Activated T-cell treated with anti-CD3 and anti-CD28 coated beads, Interleukin-2, amount 50 U/mL, for 24 hours (primary cell): ENCODE results near the gene DENND6A.
"Not testable (repeated sequence)": the region's sequence is repeated elsewhere in the genome, so short reads cannot be mapped to it uniquely, and the experiment has no call there.

ENCODE experiments used
- DNase-seq: peaks from one replicate; pipeline ENCODE4 v3.0.0-alpha.2; 2020
- H3K27ac Mint-ChIP-seq: 2 replicates; pipeline ENCODE4 v1.8.0; 2020; ENCODE audit warnings: mild to moderate bottlenecking, mixed read lengths
- H3K27me3 Mint-ChIP-seq: 2 replicates; pipeline ENCODE4 v1.8.0; 2020; ENCODE audit warnings: mixed read lengths
- H3K36me3 Mint-ChIP-seq: 2 replicates; pipeline ENCODE4 v1.8.0; 2020; ENCODE audit warnings: low read depth, mixed read lengths
- H3K4me1 Mint-ChIP-seq: 2 replicates; pipeline ENCODE4 v1.8.0; 2020; ENCODE audit warnings: low read depth, mixed read lengths
- H3K4me3 Mint-ChIP-seq: 2 replicates; pipeline ENCODE4 v1.8.0; 2020; ENCODE audit warnings: mild to moderate bottlenecking, moderate library complexity, mixed read lengths
- H3K9me3 Mint-ChIP-seq: 2 replicates; pipeline ENCODE4 v1.8.0; 2020; ENCODE audit warnings: mixed read lengths

DENND6A gene

DNA sequence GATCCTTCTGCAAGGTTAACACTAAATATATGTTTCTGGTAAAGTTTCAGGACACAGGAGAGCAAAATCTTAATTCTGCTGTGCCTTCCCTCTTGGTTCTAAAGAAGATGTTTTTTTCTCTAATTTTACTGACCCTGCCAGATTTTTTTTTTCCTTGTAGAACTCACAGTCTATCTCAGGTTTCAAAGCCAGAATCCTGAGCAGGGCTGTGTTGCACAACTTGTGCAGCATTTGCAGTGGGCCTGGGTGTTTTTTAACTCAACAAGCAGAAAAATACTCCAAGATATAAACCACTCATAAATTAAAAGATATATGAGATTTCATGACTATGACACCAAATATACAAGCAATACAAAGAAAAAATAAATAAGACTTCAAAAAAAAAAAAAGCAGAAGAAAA is 55.5 kb downstream of the DENND6A start:
- H3K4me3 Mint-ChIP-seq, result no peak overlapping the region
- H3K27me3 Mint-ChIP-seq, result no peaks in the 10 kb centered on the region
- H3K9me3 Mint-ChIP-seq, result no peaks in the 10 kb centered on the region
- H3K27ac Mint-ChIP-seq, result no peak overlapping the region
- H3K4me1 Mint-ChIP-seq, result peaks cover 2% of the 10 kb centered on the region
- no peak for DNase-seq
- peaks cover 66% of the 10 kb centered on the region for H3K36me3 Mint-ChIP-seq

DNA sequence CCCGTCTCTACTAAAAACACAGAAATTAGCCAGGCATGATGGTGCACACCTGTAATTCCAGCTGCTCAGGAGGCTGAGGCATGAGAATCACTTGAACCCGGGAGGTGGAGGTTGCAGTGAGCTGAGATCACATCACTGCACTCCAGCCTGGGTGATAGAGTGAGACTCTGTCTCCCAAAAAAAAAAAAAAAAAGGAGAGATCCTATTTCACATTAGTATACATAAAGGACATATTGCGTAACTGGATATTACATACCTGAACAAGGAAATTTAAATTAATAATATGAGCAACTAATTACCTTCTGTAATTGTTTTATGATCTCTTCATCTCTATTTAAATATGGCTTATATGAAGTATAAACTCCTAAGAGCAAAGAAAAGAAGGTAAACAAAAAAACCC is 58.6 kb downstream of the DENND6A start:
- peaks cover 74% of the 10 kb centered on the region for H3K36me3 Mint-ChIP-seq
- not testable (repeated sequence) for DNase-seq, H3K4me1 Mint-ChIP-seq, H3K27ac Mint-ChIP-seq, H3K9me3 Mint-ChIP-seq, H3K27me3 Mint-ChIP-seq, H3K4me3 Mint-ChIP-seq

DNA sequence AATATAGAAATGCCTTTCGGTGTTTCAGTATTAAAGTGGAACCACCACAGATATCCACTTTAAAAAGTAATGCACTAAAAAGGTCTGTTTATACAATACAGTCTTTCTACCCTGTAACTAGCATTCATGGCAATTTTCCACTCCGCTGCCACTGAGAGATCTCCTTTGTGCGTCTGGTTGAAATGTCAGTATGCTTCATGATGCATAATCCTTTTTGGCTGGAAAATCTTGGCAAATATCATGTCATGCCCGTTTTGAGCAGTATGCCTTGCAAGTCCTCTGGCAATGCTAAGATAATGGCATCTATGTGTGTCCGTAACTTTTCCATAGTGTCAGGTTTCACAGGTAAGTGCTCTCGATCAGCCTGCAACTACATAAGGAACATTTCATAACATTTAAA is 64.9 kb downstream of the DENND6A start:
- Mint-ChIP-seq H3K27ac (no peak overlapping the region), H3K4me3 (no peak overlapping the region), H3K9me3 (no peaks in the 10 kb centered on the region), H3K4me1 (no peaks in the 10 kb centered on the region), H3K36me3 (peaks cover 81% of the 10 kb centered on the region), H3K27me3 (no peaks in the 10 kb centered on the region)
- no peak for DNase-seq

DNA sequence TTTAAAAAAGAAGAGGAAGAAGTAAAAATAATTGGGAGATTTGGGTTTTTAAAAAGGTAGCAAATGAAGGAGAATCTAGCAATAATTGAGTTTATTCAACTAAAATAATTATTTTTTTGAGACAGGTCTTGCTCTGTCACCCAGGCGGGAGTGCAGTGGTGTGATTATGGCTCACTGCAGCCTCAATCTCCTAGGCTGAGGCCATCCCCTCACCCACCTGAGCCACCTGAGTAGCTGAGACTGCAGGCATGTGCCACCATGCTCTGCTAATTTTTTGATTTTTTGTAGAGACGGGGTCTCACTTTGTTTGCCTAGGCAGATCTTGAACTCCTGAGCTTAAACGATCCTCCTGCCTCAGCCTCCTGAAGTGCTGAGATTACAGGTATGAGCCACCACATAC is 68.1 kb downstream of the DENND6A start:
- peaks cover 68% of the 10 kb centered on the region for H3K36me3 Mint-ChIP-seq
- no peaks in the 10 kb centered on the region for H3K4me1 Mint-ChIP-seq
- no peaks in the 10 kb centered on the region for H3K9me3 Mint-ChIP-seq
- DNase-seq, result no peak
- no peak overlapping the region for H3K27ac Mint-ChIP-seq
- H3K4me3 Mint-ChIP-seq, result no peak overlapping the region
- H3K27me3 Mint-ChIP-seq, result no peaks in the 10 kb centered on the region

DNA sequence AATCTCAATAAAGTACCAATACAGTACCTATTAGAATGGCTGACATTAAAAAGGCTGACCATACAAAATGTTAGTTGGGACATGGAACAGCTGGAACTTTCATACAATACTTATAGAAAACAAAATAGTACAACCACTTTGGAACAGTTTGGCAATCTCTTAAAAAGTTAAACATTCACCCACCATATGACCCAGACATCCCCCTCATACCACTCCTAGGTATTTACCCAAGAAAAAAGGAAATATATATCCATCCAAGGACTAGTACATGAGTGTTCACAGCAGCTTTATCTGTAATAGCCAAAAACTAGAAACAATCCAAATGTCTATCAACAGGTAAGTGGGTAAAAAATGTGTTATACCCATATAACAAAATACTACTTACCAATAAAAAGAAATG is 70.5 kb downstream of the DENND6A start:
- DNase-seq, result no peak
- peak overlapping the region; percentile 22 for H3K27ac Mint-ChIP-seq
- H3K9me3 Mint-ChIP-seq, result no peaks in the 10 kb centered on the region
- H3K4me1 Mint-ChIP-seq, result no peaks in the 10 kb centered on the region
- H3K4me3 Mint-ChIP-seq, result no peak overlapping the region
- no peaks in the 10 kb centered on the region for H3K27me3 Mint-ChIP-seq
- H3K36me3 Mint-ChIP-seq, result peaks cover 55% of the 10 kb centered on the region

DNA sequence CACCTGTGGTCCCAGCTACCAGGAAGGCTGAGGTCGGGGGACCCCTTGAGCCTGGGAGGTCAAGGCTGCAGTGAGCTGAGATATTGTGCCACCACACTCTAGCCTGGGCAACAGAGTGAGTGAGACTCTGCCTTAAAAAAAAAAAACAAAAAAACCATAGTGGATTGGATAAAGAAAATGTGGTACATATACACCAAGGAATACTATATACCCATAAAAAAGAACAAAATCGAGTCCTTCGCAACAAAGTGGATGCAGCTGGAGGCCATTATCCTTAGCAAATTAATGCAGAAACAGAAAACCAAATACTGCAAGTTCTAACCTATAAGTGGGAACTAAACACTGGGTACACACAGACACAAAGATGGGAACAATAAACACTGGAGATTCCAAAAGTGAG is 75.1 kb downstream of the DENND6A start:
- Mint-ChIP-seq H3K27me3 (no peaks in the 10 kb centered on the region), H3K4me1 (no peaks in the 10 kb centered on the region), H3K36me3 (peaks cover 26% of the 10 kb centered on the region), H3K9me3 (no peaks in the 10 kb centered on the region), H3K4me3 (no peak overlapping the region), H3K27ac (no peak overlapping the region)
- DNase-seq, result no peak

DNA sequence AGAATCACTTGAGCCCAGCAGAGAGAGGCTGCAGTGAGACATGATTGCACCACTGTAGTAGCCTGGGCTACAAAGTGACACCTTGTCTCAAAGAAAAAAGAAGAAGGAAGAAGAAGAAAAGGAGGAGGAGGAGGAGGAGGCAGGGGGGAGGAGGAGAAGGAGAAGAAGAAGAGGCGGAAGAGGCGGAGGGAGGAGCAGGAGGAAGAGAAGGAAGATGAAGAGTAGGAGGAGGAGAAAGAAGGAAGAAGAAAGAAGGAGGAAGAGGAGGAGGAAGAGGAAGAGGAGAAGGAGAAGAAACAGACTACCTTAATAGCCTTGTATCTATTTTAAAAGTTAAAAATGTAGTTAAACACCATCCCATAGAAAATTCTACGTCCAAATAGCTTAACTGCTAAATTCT is 76.6 kb downstream of the DENND6A start:
- Mint-ChIP-seq H3K4me1 (no peaks in the 10 kb centered on the region), H3K27ac (no peak overlapping the region)

DNA sequence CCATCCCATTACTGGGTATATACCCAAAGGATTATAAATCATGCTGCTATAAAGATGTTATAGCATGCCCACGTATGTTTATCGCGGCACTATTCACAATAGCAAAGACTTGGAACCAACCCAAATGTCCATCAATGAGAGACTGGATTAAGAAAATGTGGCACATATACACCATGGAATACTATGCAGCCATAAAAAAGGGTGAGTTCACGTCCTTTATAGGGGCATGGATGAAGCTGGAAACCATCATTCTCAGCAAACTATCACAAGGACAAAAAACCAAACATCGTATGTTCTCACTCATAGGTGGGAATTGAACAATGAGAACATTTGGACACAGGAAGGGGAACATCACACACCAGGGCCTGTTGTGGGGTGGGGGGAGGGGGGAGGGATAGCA is 81.0 kb downstream of the DENND6A start:
- H3K27ac Mint-ChIP-seq, H3K4me1 Mint-ChIP-seq, DNase-seq, H3K4me3 Mint-ChIP-seq, H3K27me3 Mint-ChIP-seq: not testable (repeated sequence)
- Mint-ChIP-seq H3K9me3 (peaks cover 11% of the 10 kb centered on the region), H3K36me3 (peaks cover 44% of the 10 kb centered on the region)

More for the DNA sequence above, 76.6 kb downstream of the DENND6A start:
- no peaks in the 10 kb centered on the region for H3K27me3 Mint-ChIP-seq
- peaks cover 4% of the 10 kb centered on the region for H3K9me3 Mint-ChIP-seq
- H3K4me3 Mint-ChIP-seq, result no peak overlapping the region
- no peak for DNase-seq
- H3K36me3 Mint-ChIP-seq, result peaks cover 23% of the 10 kb centered on the region

DNA sequence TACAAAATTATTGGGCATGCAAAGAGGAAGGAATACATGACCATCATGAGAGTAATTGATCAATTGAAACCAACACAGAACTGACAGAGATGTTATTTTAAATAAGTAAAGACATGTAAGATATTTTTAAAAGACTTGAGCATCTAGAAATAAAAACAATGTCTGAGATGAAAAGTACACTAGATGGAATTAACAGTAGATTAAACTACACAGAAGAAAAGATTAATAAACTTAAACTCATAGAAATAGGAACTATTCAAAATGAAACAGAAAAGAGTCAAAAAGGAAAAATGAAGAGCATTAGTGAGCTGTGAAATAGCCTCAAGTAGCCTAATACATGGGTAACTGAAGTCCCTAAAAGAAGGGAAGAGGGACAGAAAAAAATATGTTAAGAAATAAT is 87.2 kb downstream of the DENND6A start:
- no peak for DNase-seq
- Mint-ChIP-seq H3K4me1 (peaks cover 5% of the 10 kb centered on the region), H3K4me3 (no peak overlapping the region), H3K36me3 (peaks cover 66% of the 10 kb centered on the region), H3K9me3 (peaks cover 7% of the 10 kb centered on the region), H3K27me3 (no peaks in the 10 kb centered on the region), H3K27ac (no peak overlapping the region)

DNA sequence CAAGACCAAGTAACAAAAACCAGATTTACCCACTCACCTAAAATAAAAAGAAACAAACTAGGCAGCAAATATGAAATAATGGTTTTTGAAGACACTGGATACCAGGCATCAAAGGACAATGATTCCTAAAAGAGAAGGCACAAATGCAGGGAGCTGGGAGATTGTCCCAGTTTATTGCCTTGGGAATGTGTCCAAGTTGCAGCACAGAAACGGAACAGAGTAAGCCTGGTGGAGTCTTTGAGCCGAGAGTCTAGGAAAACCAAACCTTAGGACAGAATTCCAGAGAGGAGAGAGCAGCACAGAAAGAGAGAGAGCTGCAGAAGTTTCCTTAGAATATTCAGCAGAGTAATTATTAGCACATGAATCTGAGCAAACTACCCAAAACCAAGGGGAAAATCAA is 87.9 kb downstream of the DENND6A start:
- H3K4me1 Mint-ChIP-seq, result peaks cover 6% of the 10 kb centered on the region
- H3K36me3 Mint-ChIP-seq, result peaks cover 62% of the 10 kb centered on the region
- DNase-seq, result no peak
- H3K4me3 Mint-ChIP-seq, result no peak overlapping the region
- H3K9me3 Mint-ChIP-seq, result peaks cover 7% of the 10 kb centered on the region
- H3K27me3 Mint-ChIP-seq, result no peaks in the 10 kb centered on the region
- no peak overlapping the region for H3K27ac Mint-ChIP-seq

DNA sequence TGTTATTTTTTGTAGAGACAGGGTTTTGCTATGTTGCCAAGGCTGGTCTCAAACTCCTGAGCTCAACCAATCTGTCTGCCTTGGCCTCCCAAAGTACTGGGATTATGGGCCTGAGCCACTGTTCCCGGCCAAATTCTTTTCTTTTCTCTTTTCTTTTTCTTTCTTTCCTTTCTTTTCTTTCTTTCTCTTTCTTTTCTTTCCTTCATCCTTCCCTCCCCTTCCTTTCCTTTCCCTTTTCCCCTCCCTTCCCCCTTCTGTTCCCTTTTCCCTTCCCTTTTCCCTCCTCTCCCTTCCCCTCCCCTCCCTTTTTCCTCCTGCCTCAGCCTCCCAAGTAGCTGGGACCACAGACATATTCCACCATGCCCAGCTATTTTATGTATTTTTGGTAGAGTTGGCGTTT is 92.7 kb downstream of the DENND6A start:
- Mint-ChIP-seq H3K36me3 (peaks cover 60% of the 10 kb centered on the region), H3K27ac (peak overlapping the region; percentile 18), H3K4me1 (peaks cover 20% of the 10 kb centered on the region), H3K27me3 (no peaks in the 10 kb centered on the region), H3K9me3 (no peaks in the 10 kb centered on the region), H3K4me3 (no peak overlapping the region)
- DNase-seq, result no peak

DNA sequence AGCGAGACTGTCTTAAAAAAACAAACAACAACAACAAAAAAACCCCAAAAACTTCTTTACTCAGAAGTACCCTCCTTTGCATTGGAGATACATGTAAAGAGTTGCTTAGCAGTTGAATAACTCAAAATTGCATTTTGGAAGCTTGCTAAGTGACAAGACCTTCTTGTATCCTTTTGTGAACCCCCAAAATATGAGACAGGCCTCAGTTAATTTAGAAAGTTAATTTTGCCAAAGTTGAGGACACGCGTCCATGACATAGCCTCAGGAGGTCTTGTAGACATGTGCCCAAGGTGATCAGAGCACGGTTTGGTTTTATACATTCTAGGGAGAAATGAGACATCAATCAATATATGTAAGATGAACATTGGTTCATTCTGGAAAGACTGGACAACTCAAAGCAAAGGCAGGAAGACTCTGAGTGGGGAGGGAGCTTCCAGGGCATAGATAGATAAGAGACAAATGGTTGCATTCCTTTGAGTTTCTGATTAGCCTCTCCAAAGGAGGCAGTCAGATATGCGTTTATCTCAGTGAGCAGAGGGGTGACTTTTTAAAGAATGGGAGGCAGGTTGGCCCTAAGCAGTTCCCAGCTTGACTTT is 94.0 kb downstream of the DENND6A start:
- no peaks in the 10 kb centered on the region for H3K27me3 Mint-ChIP-seq
- no peaks in the 10 kb centered on the region for H3K9me3 Mint-ChIP-seq
- peak overlapping the region; percentile 87 for H3K4me3 Mint-ChIP-seq
- H3K36me3 Mint-ChIP-seq, result peaks cover 68% of the 10 kb centered on the region
- DNase-seq, result no peak
- peaks cover 33% of the 10 kb centered on the region for H3K4me1 Mint-ChIP-seq
- peak overlapping the region; percentile 97 for H3K27ac Mint-ChIP-seq

DNA sequence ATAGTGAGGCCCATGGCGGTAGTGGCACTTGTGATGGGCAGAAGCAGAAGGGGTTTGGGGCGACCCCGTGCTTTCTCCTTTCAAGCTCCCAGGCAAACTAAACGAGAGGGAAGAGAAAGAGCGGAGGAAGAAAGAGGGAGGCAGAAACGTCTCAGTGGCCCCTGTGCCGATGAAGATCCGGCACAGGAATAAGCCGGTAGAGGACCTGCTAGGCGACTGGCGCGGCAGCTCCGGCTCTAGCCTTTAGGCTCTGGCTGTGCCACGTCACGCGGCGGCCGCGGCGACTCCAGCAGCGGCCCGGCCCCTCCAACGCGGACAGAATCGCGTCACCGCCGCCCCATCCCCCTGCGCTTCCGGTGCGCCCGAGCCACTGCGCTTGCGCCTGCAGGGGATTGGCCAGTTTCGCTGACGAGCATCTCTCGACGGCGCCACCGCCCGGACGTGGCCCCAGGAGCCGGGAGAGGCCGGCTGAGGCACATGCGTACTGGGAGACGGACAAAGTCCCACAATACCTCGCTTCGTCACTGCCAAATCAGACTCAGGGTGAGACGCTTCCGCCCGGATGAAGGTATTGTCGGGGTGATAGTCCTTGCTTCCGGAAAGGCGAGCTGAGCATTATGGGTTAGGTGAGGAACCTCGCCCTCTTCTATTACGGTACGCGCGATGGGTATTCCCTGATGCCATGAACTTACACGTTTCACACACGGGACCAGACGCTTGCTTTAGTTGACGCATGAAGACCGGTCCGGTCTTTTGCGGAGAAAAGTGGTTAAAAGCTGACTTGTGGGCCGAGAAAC is 95.6 kb downstream of the DENND6A start, which contains the start of gene ARF4:
Gene ARF4 (minus strand): TSS at position 218 of the 797 bp plus-strand sequence. CDS start 204 bp downstream, at position 14.
- Mint-ChIP-seq H3K27me3 (no peaks in the 10 kb centered on the region), H3K4me3 (peak within 1 kb of the TSS; percentile 87), H3K4me1 (peaks cover 46% of the 10 kb centered on the region), H3K36me3 (peaks cover 80% of the 10 kb centered on the region), H3K27ac (peak within 1 kb of the TSS; percentile 97), H3K9me3 (no peaks in the 10 kb centered on the region)
- DNase-seq, result peak; percentile 100

DNA sequence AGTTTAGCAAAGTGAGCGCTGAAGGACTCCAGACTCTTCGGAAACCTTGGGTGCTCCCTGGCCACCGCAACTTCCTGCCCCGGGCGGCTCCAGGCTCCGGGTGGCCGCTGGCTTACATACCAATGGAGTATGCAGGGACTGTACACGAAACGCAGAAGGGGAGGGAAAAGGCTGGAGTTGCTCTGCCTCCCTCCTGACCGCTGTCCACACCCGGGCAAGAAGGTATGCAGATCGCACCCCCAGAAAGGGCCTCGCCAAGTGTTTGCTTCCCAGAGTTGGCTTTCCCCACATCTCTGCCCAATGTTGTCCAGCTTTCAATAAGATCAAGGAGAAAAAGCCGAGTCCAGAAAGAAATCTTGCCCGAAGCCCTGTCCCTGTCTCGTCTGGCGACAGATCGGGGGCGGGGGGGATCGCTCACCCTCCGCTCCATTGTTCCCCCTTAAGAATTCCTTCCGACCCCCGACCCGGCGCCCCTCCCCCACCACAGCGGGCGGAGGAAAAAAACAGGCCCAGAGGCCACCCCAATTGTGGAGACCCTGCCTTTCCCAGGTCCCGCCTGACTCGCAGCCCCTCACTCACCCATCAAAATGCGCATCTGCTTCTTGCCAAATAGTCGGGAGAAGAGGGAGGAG is 96.3 kb downstream of the DENND6A start:
- H3K4me3 Mint-ChIP-seq, result peak overlapping the region; percentile 87
- H3K4me1 Mint-ChIP-seq, result peaks cover 48% of the 10 kb centered on the region
- peak overlapping the region; percentile 97 for H3K27ac Mint-ChIP-seq
- peaks cover 80% of the 10 kb centered on the region for H3K36me3 Mint-ChIP-seq
- H3K27me3 Mint-ChIP-seq, result no peaks in the 10 kb centered on the region
- peak; percentile 63 for DNase-seq
- no peaks in the 10 kb centered on the region for H3K9me3 Mint-ChIP-seq

DNA sequence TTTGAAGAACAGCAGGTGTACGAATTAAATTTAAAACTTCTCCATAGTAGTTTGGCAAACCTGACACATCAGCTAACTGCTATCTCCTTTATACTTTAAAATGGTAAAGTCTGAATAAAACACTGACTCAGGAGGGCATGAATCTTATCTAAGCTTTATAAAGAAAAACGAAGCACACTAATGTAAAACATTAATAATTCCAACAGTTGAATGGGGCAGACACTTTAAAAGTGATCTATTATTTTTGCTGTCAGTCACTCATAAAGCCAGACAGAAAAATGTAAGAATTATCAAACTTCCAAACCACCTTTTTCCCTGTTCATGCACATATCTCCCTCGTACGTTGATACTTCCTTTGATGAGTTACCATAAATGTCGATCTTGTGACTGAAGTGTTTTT is 98.3 kb downstream of the DENND6A start:
- Mint-ChIP-seq H3K36me3 (peaks cover 76% of the 10 kb centered on the region), H3K27me3 (no peaks in the 10 kb centered on the region), H3K27ac (peak overlapping the region; percentile 97), H3K4me1 (peaks cover 54% of the 10 kb centered on the region), H3K4me3 (peak overlapping the region; percentile 87), H3K9me3 (no peaks in the 10 kb centered on the region)
- DNase-seq, result no peak
